Progenitor cell of endocrine pancreas (in vitro differentiated cells): ENCODE measurements around the gene CAPZA1. TPM values are rescaled to one million over a fixed set of nuclear protein-coding genes. Genes with fewer than 3 reads are reported as not detected.

Experiments used
- DNase-seq: peaks from one replicate; pipeline ENCODE4 v3.0.0; 2021; ENCODE audit warnings: low spot score; ENCODE audit not compliant: unreplicated experiment
- H3K27ac Mint-ChIP-seq: 2 replicates; pipeline ENCODE4 v1.8.0; 2021; ENCODE audit warnings: mild to moderate bottlenecking, moderate library complexity, mixed read lengths
- H3K27me3 Mint-ChIP-seq: 2 replicates; pipeline ENCODE4 v1.8.0; 2021; ENCODE audit warnings: mixed read lengths
- H3K36me3 Mint-ChIP-seq: 2 replicates; pipeline ENCODE4 v1.8.0; 2022; ENCODE audit warnings: mixed read lengths; ENCODE audit not compliant: insufficient read depth
- H3K4me1 Mint-ChIP-seq: 2 replicates; pipeline ENCODE4 v1.8.0; 2021; ENCODE audit warnings: low read depth, mixed read lengths
- H3K4me3 Mint-ChIP-seq: 2 replicates; pipeline ENCODE4 v1.8.0; 2021; ENCODE audit warnings: low read depth, mild to moderate bottlenecking, moderate library complexity, mixed read lengths
- H3K9me3 Mint-ChIP-seq: 2 replicates; pipeline ENCODE4 v1.8.0; 2021; ENCODE audit warnings: low read depth, mixed read lengths
- CTCF ChIP-seq: fragments of 200-600 bp; sonication (generic); IDR thresholded peaks from one replicate; pipeline ENCODE4 v1.5.0; 2021; ENCODE audit warnings: antibody characterized with exemption, mild to moderate bottlenecking; ENCODE audit not compliant: unreplicated experiment
- total RNA-seq: library from RNA; stranded (reverse); gene quantifications from 2 replicates; pipeline ENCODE4 v1.2.1, GENCODE V29; 2021

Gene CAPZA1
- total RNA-seq, 1 donor from 2014 or later, result 129 TPM

- peaks cover 16% of the 10 kb centered on the region for H3K4me1 Mint-ChIP-seq
- DNase-seq, result no peak
These were observed 77.1 kb downstream of the CAPZA1 start for GRCh38 chr1:112696578-112697314.

GRCh38 chr1:112697781-112698201 lies 78.2 kb downstream of the CAPZA1 start:
- peaks cover 18% of the 10 kb centered on the region for H3K4me1 Mint-ChIP-seq

More at GRCh38 chr1:112696578-112697314, 77.1 kb downstream of the CAPZA1 start:
- no peaks in the 10 kb centered on the region for H3K9me3 Mint-ChIP-seq
- no peak overlapping the region for H3K27ac Mint-ChIP-seq
- H3K36me3 Mint-ChIP-seq, result peaks cover 30% of the 10 kb centered on the region
- TF ChIP-seq CTCF, result no peak
- no peaks in the 10 kb centered on the region for H3K27me3 Mint-ChIP-seq
- no peak overlapping the region for H3K4me3 Mint-ChIP-seq

GRCh38 chr1:112698366-112699310 lies 79.0 kb downstream of the CAPZA1 start:
- H3K27me3 Mint-ChIP-seq, result no peaks in the 10 kb centered on the region
- H3K4me3 Mint-ChIP-seq, result peak overlapping the region; percentile 44
- no peak for DNase-seq
- TF ChIP-seq CTCF, result no peak
- peaks cover 23% of the 10 kb centered on the region for H3K4me1 Mint-ChIP-seq
- no peaks in the 10 kb centered on the region for H3K9me3 Mint-ChIP-seq
- H3K27ac Mint-ChIP-seq, result peak overlapping the region; percentile 71
- H3K36me3 Mint-ChIP-seq, result peaks cover 25% of the 10 kb centered on the region

More at GRCh38 chr1:112697781-112698201, 78.2 kb downstream of the CAPZA1 start:
- no peaks in the 10 kb centered on the region for H3K27me3 Mint-ChIP-seq
- H3K9me3 Mint-ChIP-seq, result no peaks in the 10 kb centered on the region
- peaks cover 28% of the 10 kb centered on the region for H3K36me3 Mint-ChIP-seq
- TF ChIP-seq CTCF, result no peak
- no peak overlapping the region for H3K27ac Mint-ChIP-seq
- DNase-seq, result no peak
- H3K4me3 Mint-ChIP-seq, result no peak overlapping the region

- Mint-ChIP-seq H3K27me3 (no peaks in the 10 kb centered on the region), H3K27ac (peak overlapping the region; percentile 86), H3K36me3 (peaks cover 25% of the 10 kb centered on the region), H3K9me3 (no peaks in the 10 kb centered on the region), H3K4me3 (no peak overlapping the region), H3K4me1 (peaks cover 28% of the 10 kb centered on the region)
- no peak for TF ChIP-seq CTCF
- DNase-seq, result no peak
These were observed 80.0 kb downstream of the CAPZA1 start for GRCh38 chr1:112699425-112700144.
